RWPE2 (cell line): ENCODE measurements around the gene DHX57.
A peak's percentile ranks its signal among the peaks of the same experiment; 100 is the strongest.

Experiments
- ATAC-seq: fragments of 200-7000 bp; cut with Tn5 transposase; 3 replicates; pipeline ENCODE4 v1.9.1; 2021; ENCODE audit warnings: low read depth
- DNase-seq: peaks from one replicate; pipeline ENCODE4 v3.0.0-alpha.2; 2020; ENCODE audit warnings: low spot score
- H3K27ac ChIP-seq: fragments of 450-650 bp; 2 replicates; pipeline ENCODE4 v1.5.1; 2017; ENCODE audit warnings: mild to moderate bottlenecking; ENCODE audit not compliant: poor library complexity, severe bottlenecking
- H3K27me3 ChIP-seq: fragments of 250-450 bp; sonication (Bioruptor Pico); 2 replicates; pipeline ENCODE4 v1.5.1; 2021; ENCODE audit warnings: mild to moderate bottlenecking, moderate library complexity; ENCODE audit not compliant: insufficient read depth, poor library complexity, severe bottlenecking
- H3K36me3 ChIP-seq: fragments of 250-450 bp; sonication (Bioruptor Pico); 2 replicates; pipeline ENCODE4 v1.5.1; 2020; ENCODE audit warnings: low read depth, mild to moderate bottlenecking, moderate library complexity
- H3K4me1 ChIP-seq: fragments of 250-450 bp; sonication (Bioruptor Pico); 2 replicates; pipeline ENCODE4 v1.5.1; 2021; ENCODE audit warnings: mild to moderate bottlenecking, moderate library complexity; ENCODE audit not compliant: insufficient read depth, poor library complexity, severe bottlenecking
- H3K4me3 ChIP-seq: fragments of 250-450 bp; sonication (Bioruptor Pico); 2 replicates; pipeline ENCODE4 v1.5.1; 2021; ENCODE audit warnings: mild to moderate bottlenecking, moderate library complexity; ENCODE audit not compliant: severe bottlenecking
- H3K9me3 ChIP-seq: fragments of 250-450 bp; sonication (Bioruptor Pico); 2 replicates; pipeline ENCODE4 v1.5.1; 2021; ENCODE audit warnings: mild to moderate bottlenecking, moderate library complexity; ENCODE audit not compliant: severe bottlenecking
- TF ChIP-seq, protein P1 (sequence below): fragments of 450-650 bp; IDR thresholded peaks from one replicate; pipeline ENCODE4 v1.5.1; 2017; ENCODE audit warnings: mild to moderate bottlenecking, moderate library complexity; ENCODE audit not compliant: poor library complexity, severe bottlenecking

DHX57 gene

DNA sequence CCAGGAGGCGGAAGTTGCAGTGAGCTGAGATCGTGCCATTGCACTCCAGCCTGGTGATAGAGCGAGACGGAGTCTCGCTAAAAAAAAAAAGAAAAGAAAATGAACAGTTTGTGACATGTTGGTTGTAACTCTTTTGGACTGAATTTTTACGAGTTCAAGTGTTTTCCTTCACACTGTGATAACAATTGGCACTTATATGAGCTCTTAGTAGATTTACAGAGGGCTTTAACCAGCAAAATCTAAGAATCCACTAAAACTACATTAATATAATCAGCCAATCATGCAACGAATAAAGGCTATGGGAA, 99.9 kb downstream of the DHX57 start:
- Histone ChIP-seq H3K36me3 (peaks cover 12% of the 10 kb centered on the region), H3K4me1 (peaks cover 5% of the 10 kb centered on the region), H3K9me3 (no peaks in the 10 kb centered on the region), H3K27me3 (no peaks in the 10 kb centered on the region), H3K27ac (no peak overlapping the region), H3K4me3 (no peak overlapping the region)
- ATAC-seq (no peak), DNase-seq (no peak)
- TF ChIP-seq, protein P1, sequence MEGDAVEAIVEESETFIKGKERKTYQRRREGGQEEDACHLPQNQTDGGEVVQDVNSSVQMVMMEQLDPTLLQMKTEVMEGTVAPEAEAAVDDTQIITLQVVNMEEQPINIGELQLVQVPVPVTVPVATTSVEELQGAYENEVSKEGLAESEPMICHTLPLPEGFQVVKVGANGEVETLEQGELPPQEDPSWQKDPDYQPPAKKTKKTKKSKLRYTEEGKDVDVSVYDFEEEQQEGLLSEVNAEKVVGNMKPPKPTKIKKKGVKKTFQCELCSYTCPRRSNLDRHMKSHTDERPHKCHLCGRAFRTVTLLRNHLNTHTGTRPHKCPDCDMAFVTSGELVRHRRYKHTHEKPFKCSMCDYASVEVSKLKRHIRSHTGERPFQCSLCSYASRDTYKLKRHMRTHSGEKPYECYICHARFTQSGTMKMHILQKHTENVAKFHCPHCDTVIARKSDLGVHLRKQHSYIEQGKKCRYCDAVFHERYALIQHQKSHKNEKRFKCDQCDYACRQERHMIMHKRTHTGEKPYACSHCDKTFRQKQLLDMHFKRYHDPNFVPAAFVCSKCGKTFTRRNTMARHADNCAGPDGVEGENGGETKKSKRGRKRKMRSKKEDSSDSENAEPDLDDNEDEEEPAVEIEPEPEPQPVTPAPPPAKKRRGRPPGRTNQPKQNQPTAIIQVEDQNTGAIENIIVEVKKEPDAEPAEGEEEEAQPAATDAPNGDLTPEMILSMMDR, result no peak

DNA sequence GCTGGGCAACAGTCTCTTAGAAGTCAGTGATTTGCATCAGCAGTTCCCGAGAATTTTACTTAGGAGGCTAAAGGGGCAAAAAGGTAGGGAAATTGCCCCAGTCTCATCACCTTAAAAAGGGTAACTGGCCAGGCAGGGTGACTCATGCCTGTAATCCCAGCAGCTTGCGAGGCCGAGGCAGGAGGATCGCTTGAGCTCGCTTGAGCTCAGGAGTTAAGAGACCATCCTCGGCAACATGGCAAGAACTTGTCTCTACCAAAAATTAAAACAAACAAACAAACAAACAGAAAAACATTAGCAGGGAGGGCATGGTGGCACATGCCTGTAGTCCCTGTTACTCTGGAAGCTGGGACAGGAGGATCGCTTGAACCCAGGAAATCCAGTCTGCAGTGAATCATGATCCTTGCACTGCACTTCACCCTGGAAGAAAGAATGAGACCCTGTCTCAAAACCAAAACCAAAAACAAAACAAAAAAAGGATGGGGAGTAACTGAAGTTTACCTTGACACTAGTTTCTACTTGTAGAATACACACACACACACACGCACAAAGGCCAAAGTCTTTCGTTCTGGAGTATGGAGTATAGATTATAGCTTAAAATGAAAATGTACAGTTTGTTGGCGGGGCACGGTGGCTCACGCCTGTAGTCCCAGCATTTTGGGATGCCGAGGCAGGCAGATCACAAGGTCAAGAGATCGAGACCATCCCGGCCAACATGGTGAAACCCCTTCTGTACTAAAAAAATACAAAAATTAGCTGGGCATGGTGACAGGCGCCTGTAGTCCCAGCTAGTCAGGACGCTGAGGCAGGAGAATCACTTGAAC, 100.4 kb downstream of the DHX57 start:
- ATAC-seq (no peak), DNase-seq (no peak)
- no peak overlapping the region for H3K27ac ChIP-seq
- TF ChIP-seq, protein P1, result no peak
- H3K27me3 ChIP-seq, result no peaks in the 10 kb centered on the region
- H3K36me3 ChIP-seq, result peaks cover 9% of the 10 kb centered on the region
- H3K9me3 ChIP-seq, result no peaks in the 10 kb centered on the region
- no peak overlapping the region for H3K4me3 ChIP-seq
- H3K4me1 ChIP-seq, result peaks cover 5% of the 10 kb centered on the region

DNA sequence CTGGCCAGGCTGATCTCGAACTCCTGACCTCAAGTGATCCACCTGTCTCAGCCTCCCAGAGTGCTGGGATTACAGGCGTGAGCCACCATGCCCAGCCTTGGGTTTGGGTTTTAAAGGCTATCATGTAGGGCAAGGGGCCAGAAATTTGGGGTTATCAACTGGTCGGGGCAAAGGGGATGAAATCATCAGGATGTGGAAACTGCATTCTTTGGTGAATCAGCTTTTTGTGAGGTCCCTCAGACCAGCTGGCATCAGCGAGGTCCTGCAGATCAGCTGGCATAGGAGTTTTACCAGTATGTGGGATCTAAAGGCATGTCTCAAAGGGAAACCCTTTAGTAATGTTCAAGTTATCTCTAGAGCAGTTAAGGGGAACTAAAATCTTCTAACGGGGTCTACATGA, 104.1 kb downstream of the DHX57 start:
- peaks cover 4% of the 10 kb centered on the region for H3K4me1 ChIP-seq
- DNase-seq (no peak), ATAC-seq (peak; percentile 41; the same call in 2 of the 3 replicates)

DNA sequence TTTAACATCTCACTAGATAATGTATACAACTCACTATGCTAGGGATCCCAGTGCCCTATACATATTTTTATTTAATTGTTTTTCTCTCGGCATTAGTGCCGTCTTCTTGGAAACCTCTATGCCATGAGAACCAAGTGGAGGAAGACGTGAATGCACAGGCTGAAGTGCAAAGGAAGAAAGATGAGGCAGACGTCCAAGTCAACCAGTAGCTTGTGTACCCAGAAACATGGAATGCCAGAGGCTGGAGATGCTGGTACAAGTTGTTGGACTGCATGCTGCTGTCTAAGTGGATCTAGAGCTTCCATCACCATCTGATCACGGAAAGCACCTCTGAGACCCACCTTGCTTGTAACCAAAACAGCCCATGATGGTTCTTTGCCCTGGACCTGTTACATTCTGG, 110.2 kb downstream of the DHX57 start:
- TF ChIP-seq, protein P1, result no peak
- no peaks in the 10 kb centered on the region for H3K36me3 ChIP-seq
- ATAC-seq (peak; percentile 21; the same call in 1 of the 3 replicates), DNase-seq (no peak)
- no peaks in the 10 kb centered on the region for H3K27me3 ChIP-seq
- peaks cover 20% of the 10 kb centered on the region for H3K4me1 ChIP-seq
- H3K4me3 ChIP-seq, result no peak overlapping the region
- H3K27ac ChIP-seq, result peak overlapping the region; percentile 33
- no peaks in the 10 kb centered on the region for H3K9me3 ChIP-seq

More for the DNA sequence above, 104.1 kb downstream of the DHX57 start:
- H3K27me3 ChIP-seq, result no peaks in the 10 kb centered on the region
- no peaks in the 10 kb centered on the region for H3K36me3 ChIP-seq
- TF ChIP-seq, protein P1, result no peak
- H3K27ac ChIP-seq, result no peak overlapping the region
- H3K4me3 ChIP-seq, result no peak overlapping the region
- no peaks in the 10 kb centered on the region for H3K9me3 ChIP-seq

DNA sequence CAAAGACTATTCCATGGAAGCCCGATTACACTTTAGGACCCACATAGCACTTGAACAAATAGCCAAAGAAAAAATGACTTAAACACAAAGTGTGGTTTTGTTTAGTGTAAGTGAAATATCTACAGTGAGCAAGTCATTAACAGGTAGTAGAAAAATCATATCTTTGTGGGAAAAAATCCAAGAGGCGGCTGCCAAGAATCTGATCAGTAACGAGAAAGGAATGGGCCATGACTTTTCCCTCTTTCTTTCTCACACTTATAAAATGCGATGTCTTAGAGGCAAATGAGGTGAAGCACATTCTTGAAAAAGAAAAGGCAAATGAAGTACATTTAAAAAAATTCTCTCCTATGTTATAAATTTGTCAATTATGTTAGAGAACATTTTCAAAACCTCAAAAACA, 110.6 kb downstream of the DHX57 start:
- no peaks in the 10 kb centered on the region for H3K9me3 ChIP-seq
- H3K4me3 ChIP-seq, result no peak overlapping the region
- ATAC-seq (peak; percentile 87), DNase-seq (no peak)
- H3K4me1 ChIP-seq, result peaks cover 20% of the 10 kb centered on the region
- TF ChIP-seq, protein P1, result no peak
- H3K36me3 ChIP-seq, result no peaks in the 10 kb centered on the region
- no peaks in the 10 kb centered on the region for H3K27me3 ChIP-seq
- peak overlapping the region; percentile 33 for H3K27ac ChIP-seq
